HG03108 (cell line): ENCODE data around the gene TMEM263.
A peak's percentile ranks its signal among the peaks of the same experiment; 100 is the strongest.
"Not testable (repeated sequence)": the region's sequence is repeated elsewhere in the genome, so short reads cannot be mapped to it uniquely, and the experiment has no call there.

Experiments used
- ATAC-seq: cut with Tn5 transposase; IDR thresholded peaks from one replicate; pipeline ENCODE4 v1.9.1; 2021; ENCODE audit warnings: moderate library complexity; ENCODE audit not compliant: unreplicated experiment

Gene TMEM263

GRCh38 chr12:106984588-106985137, 29.0 kb downstream of the TMEM263 start:
- ATAC-seq, result no peak

- no peak for ATAC-seq
These were observed 29.8 kb downstream of the TMEM263 start for GRCh38 chr12:106985479-106985878.

- no peak for ATAC-seq
These were observed 30.4 kb downstream of the TMEM263 start for GRCh38 chr12:106986135-106986534.

- ATAC-seq, result peak; percentile 93
These were observed 31.1 kb downstream of the TMEM263 start, which contains the start of gene MTERF2 for GRCh38 chr12:106986625-106987389. Gene MTERF2 (minus strand): TSS chr12:106987146. CDS start chr12:106978714, 8,432 bp downstream.

- ATAC-seq, result no peak
These were observed 32.1 kb downstream of the TMEM263 start for GRCh38 chr12:106987846-106988245.

GRCh38 chr12:106994579-106995220, 39.0 kb downstream of the TMEM263 start:
- no peak for ATAC-seq

GRCh38 chr12:106996102-106996501, 40.4 kb downstream of the TMEM263 start:
- ATAC-seq, result not testable (repeated sequence)

- ATAC-seq, result no peak
These were observed 42.2 kb downstream of the TMEM263 start for GRCh38 chr12:106997916-106998315.

- no peak for ATAC-seq
These were observed 43.7 kb downstream of the TMEM263 start for GRCh38 chr12:106999446-106999845.

- not testable (repeated sequence) for ATAC-seq
These were observed 47.0 kb downstream of the TMEM263 start for GRCh38 chr12:107002665-107003064.

GRCh38 chr12:107007411-107007810, 51.7 kb downstream of the TMEM263 start:
- ATAC-seq, result no peak

- ATAC-seq, result no peak
These were observed 55.8 kb downstream of the TMEM263 start for GRCh38 chr12:107011519-107011918.

GRCh38 chr12:107012736-107013425, 57.2 kb downstream of the TMEM263 start:
- no peak for ATAC-seq

GRCh38 chr12:107014055-107014454, 58.3 kb downstream of the TMEM263 start:
- no peak for ATAC-seq

GRCh38 chr12:107017042-107017441, 61.3 kb downstream of the TMEM263 start:
- ATAC-seq, result no peak

- no peak for ATAC-seq
These were observed 63.8 kb downstream of the TMEM263 start for GRCh38 chr12:107019546-107019945.
